WTC11 (cell line): ENCODE measurements around the gene SEC24C. TPM values are rescaled to one million over a fixed set of nuclear protein-coding genes. Genes with fewer than 3 reads are reported as not detected.

Experiments used
- AFF4 ChIP-seq: sonication (generic); formaldehyde crosslinking; IDR thresholded peaks from 2 replicates; pipeline ENCODE4 v1.8.1; 2023; ENCODE audit warnings: mild to moderate bottlenecking, missing genetic modification reagents, borderline replicate concordance
- AR ChIP-seq: fragments of 250-450 bp; sonication (Bioruptor Pico); IDR thresholded peaks from 2 replicates; pipeline ENCODE4 v1.9.0; 2021; ENCODE audit warnings: mild to moderate bottlenecking
- CREB1 ChIP-seq: sonication (generic); formaldehyde crosslinking; IDR thresholded peaks from 2 replicates; pipeline ENCODE4 v1.8.0; 2023; ENCODE audit warnings: mild to moderate bottlenecking, missing genetic modification reagents
- E2F4 ChIP-seq: sonication (generic); formaldehyde crosslinking; IDR thresholded peaks from 2 replicates; pipeline ENCODE4 v1.8.1; 2022; ENCODE audit warnings: low read depth, mild to moderate bottlenecking, moderate library complexity, missing genetic modification reagents, borderline replicate concordance
- ELF4 ChIP-seq: sonication (generic); formaldehyde crosslinking; IDR thresholded peaks from 2 replicates; pipeline ENCODE4 v1.8.1; 2022; ENCODE audit warnings: low read depth, mild to moderate bottlenecking, moderate library complexity, missing genetic modification reagents
- ETV6 ChIP-seq: sonication (generic); formaldehyde crosslinking; IDR thresholded peaks from 2 replicates; pipeline ENCODE4 v1.8.1; 2022; ENCODE audit warnings: mild to moderate bottlenecking, missing genetic modification reagents
- GABPB1 ChIP-seq: sonication (generic); formaldehyde crosslinking; IDR thresholded peaks from 2 replicates; pipeline ENCODE4 v1.8.1; 2023; ENCODE audit warnings: mild to moderate bottlenecking, missing genetic modification reagents
- IRF1 ChIP-seq: sonication (generic); formaldehyde crosslinking; IDR thresholded peaks from 2 replicates; pipeline ENCODE4 v1.8.0; 2023; ENCODE audit warnings: missing genetic modification reagents
- JAZF1 ChIP-seq: fragments of 250-450 bp; sonication (Bioruptor Pico); IDR thresholded peaks from 2 replicates; pipeline ENCODE4 v1.9.0; 2021; ENCODE audit warnings: moderate library complexity, mild to moderate bottlenecking, inconsistent platforms
- JUN ChIP-seq: sonication (generic); formaldehyde crosslinking; IDR thresholded peaks from 2 replicates; pipeline ENCODE4 v1.8.0; 2023; ENCODE audit warnings: mild to moderate bottlenecking, missing genetic modification reagents
- MAX ChIP-seq: sonication (generic); formaldehyde crosslinking; IDR thresholded peaks from 2 replicates; pipeline ENCODE4 v1.8.0; 2022; ENCODE audit warnings: mild to moderate bottlenecking, missing genetic modification reagents
- MLX ChIP-seq: sonication (generic); formaldehyde crosslinking; IDR thresholded peaks from 2 replicates; pipeline ENCODE4 v1.8.1; 2023; ENCODE audit warnings: mild to moderate bottlenecking, missing genetic modification reagents, moderate library complexity
- NFATC4 ChIP-seq: fragments of 250-450 bp; sonication (Bioruptor Pico); IDR thresholded peaks from 2 replicates; pipeline ENCODE4 v1.9.0; 2021; ENCODE audit warnings: mild to moderate bottlenecking
- SMAD3 ChIP-seq: sonication (generic); formaldehyde crosslinking; IDR thresholded peaks from 2 replicates; pipeline ENCODE4 v1.8.0; 2022; ENCODE audit warnings: missing genetic modification reagents, mild to moderate bottlenecking, borderline replicate concordance
- SOX15 ChIP-seq: fragments of 250-450 bp; sonication (Bioruptor Pico); IDR thresholded peaks from 2 replicates; pipeline ENCODE4 v1.9.0; 2021; ENCODE audit warnings: mild to moderate bottlenecking
- TEAD1 ChIP-seq: sonication (generic); formaldehyde crosslinking; IDR thresholded peaks from 2 replicates; pipeline ENCODE4 v1.8.0; 2022; ENCODE audit warnings: mild to moderate bottlenecking, missing genetic modification reagents
- ZMAT4 ChIP-seq: fragments of 250-450 bp; sonication (Bioruptor Pico); IDR thresholded peaks from 2 replicates; pipeline ENCODE4 v1.9.0; 2021; ENCODE audit warnings: mild to moderate bottlenecking
- ZNF281 ChIP-seq: sonication (generic); formaldehyde crosslinking; IDR thresholded peaks from 2 replicates; pipeline ENCODE4 v1.8.0; 2023; ENCODE audit warnings: mild to moderate bottlenecking, missing genetic modification reagents
- ZNF317 ChIP-seq: sonication (generic); formaldehyde crosslinking; IDR thresholded peaks from 2 replicates; pipeline ENCODE4 v1.8.1; 2023; ENCODE audit warnings: low read depth, mild to moderate bottlenecking, moderate library complexity, missing genetic modification reagents, borderline replicate concordance
- ZNF416 ChIP-seq: fragments of 250-450 bp; sonication (Bioruptor Pico); IDR thresholded peaks from 2 replicates; pipeline ENCODE4 v1.9.0; 2021; ENCODE audit warnings: mild to moderate bottlenecking, inconsistent platforms
- ZSCAN18 ChIP-seq: fragments of 250-450 bp; sonication (Bioruptor Pico); IDR thresholded peaks from 2 replicates; pipeline ENCODE4 v2.1.2; 2022; ENCODE audit warnings: mild to moderate bottlenecking, moderate library complexity
- total RNA-seq: library from RNA; stranded (reverse); gene quantifications from 3 replicates; pipeline ENCODE4 v1.2.3, GENCODE V29; 2021

SEC24C gene
- total RNA-seq, 1 experiment from 2014 or later, result 74.2 TPM

- TF ChIP-seq AFF4 (CRISPR knock-in tag), result no peak
- peak; percentile 83 for TF ChIP-seq MAX (CRISPR knock-in tag)
- TF ChIP-seq ELF4, result no peak
- TF ChIP-seq CREB1 (CRISPR knock-in tag), result no peak
- no peak for TF ChIP-seq E2F4 (CRISPR knock-in tag)
- no peak for TF ChIP-seq NFATC4 (CRISPR knock-in tag)
- no peak for TF ChIP-seq JUN (CRISPR knock-in tag)
- TF ChIP-seq TEAD1 (CRISPR knock-in tag), result peak; percentile 79; the same call in 1 of the 2 replicates
- no peak for TF ChIP-seq ZNF317 (CRISPR knock-in tag)
- no peak for TF ChIP-seq AR (CRISPR knock-in tag)
- TF ChIP-seq ETV6, result no peak
- no peak for TF ChIP-seq IRF1 (CRISPR knock-in tag)
- TF ChIP-seq ZNF281 (CRISPR knock-in tag), result no peak
- TF ChIP-seq MLX, result no peak
- TF ChIP-seq ZNF416 (CRISPR knock-in tag), result no peak
- no peak for TF ChIP-seq ZSCAN18 (CRISPR knock-in tag)
- no peak for TF ChIP-seq JAZF1 (CRISPR knock-in tag)
- no peak for TF ChIP-seq SMAD3 (CRISPR knock-in tag)
- no peak for TF ChIP-seq SOX15 (CRISPR knock-in tag)
- peak; percentile 75 for TF ChIP-seq GABPB1 (CRISPR knock-in tag)
- TF ChIP-seq ZMAT4 (CRISPR knock-in tag), result no peak
Measured at GRCh38 chr10:73781879-73782748, 37.9 kb downstream of the SEC24C start, which contains the start of gene CHCHD1 (continued).
